HepG2 (cell line): Measurements from ENCODE around the gene SLC9A5. TPM values are rescaled to one million over a fixed set of nuclear protein-coding genes. Genes with fewer than 3 reads are reported as not detected.
A peak's percentile ranks its signal among the peaks of the same experiment; 100 is the strongest.

Experiments
- ARNT2 ChIP-seq: sonication (generic); formaldehyde crosslinking; IDR thresholded peaks from 2 replicates; pipeline ENCODE4 v1.8.0; 2022; ENCODE audit warnings: mild to moderate bottlenecking, low read depth, missing genetic modification reagents, moderate library complexity
- CAMTA2 ChIP-seq: sonication (generic); formaldehyde crosslinking; IDR thresholded peaks from 2 replicates; pipeline ENCODE4 v1.4.0; 2020; ENCODE audit warnings: mild to moderate bottlenecking, missing genetic modification reagents, borderline replicate concordance
- CCAR2 ChIP-seq: fragments of 200-400 bp; formaldehyde crosslinking; optimal IDR thresholded peaks from 2 replicates; pipeline ENCODE3; 2018; ENCODE audit warnings: low read depth, mild to moderate bottlenecking, low read length, moderate library complexity
- EED ChIP-seq: sonication (generic); formaldehyde crosslinking; IDR thresholded peaks from 2 replicates; pipeline ENCODE4 v1.5.0; 2020; ENCODE audit warnings: mild to moderate bottlenecking, missing genetic modification reagents
- GRHL1 ChIP-seq: sonication (generic); formaldehyde crosslinking; conservative IDR thresholded peaks from 2 replicates; pipeline ENCODE4 v1.8.0; 2022; ENCODE audit warnings: missing genetic modification reagents
- HMG20B ChIP-seq: conservative IDR thresholded peaks from 2 replicates; pipeline ENCODE4 v1.6.1; 2016; ENCODE audit warnings: missing genetic modification reagents, missing compliant biosample characterization
- MEF2D ChIP-seq: sonication (generic); formaldehyde crosslinking; IDR thresholded peaks from 2 replicates; pipeline ENCODE4 v1.5.1; 2020; ENCODE audit warnings: mild to moderate bottlenecking, missing genetic modification reagents
- MIXL1 ChIP-seq: IDR thresholded peaks from 2 replicates; pipeline ENCODE4 v1.6.1; 2016
- MXD4 ChIP-seq: IDR thresholded peaks from 2 replicates; pipeline ENCODE4 v1.6.1; 2016; ENCODE audit warnings: mild to moderate bottlenecking, missing biosample characterization, missing genetic modification reagents
- NFATC3 ChIP-seq: sonication (generic); formaldehyde crosslinking; IDR thresholded peaks from 2 replicates; pipeline ENCODE4 v1.5.1; 2020; ENCODE audit warnings: mild to moderate bottlenecking, missing genetic modification reagents
- NFIB ChIP-seq: sonication (generic); formaldehyde crosslinking; IDR thresholded peaks from 2 replicates; pipeline ENCODE4 v1.9.0; 2021; ENCODE audit warnings: missing genetic modification reagents, mild to moderate bottlenecking, borderline replicate concordance
- NR2F2 ChIP-seq: IDR thresholded peaks from 2 replicates; pipeline ENCODE4 v1.6.1; 2012; ENCODE audit warnings: low read depth, inconsistent platforms, borderline replicate concordance
- PHF20 ChIP-seq: sonication (generic); formaldehyde crosslinking; IDR thresholded peaks from 2 replicates; pipeline ENCODE4 v1.5.0; 2020; ENCODE audit warnings: mild to moderate bottlenecking, missing genetic modification reagents
- RBFOX2 ChIP-seq: fragments of 200-400 bp; formaldehyde crosslinking; IDR thresholded peaks from 2 replicates; pipeline ENCODE4 v1.6.1; 2017; ENCODE audit warnings: low read depth, mild to moderate bottlenecking, low read length
- TFDP1 ChIP-seq: IDR thresholded peaks from 2 replicates; pipeline ENCODE4 v1.6.1; 2016; ENCODE audit warnings: missing compliant biosample characterization, missing genetic modification reagents, borderline replicate concordance
- ZFP41 ChIP-seq: sonication (generic); formaldehyde crosslinking; IDR thresholded peaks from 2 replicates; pipeline ENCODE4 v1.4.0; 2020; ENCODE audit warnings: mild to moderate bottlenecking, missing genetic modification reagents, borderline replicate concordance
- ZNF362 ChIP-seq: sonication (generic); formaldehyde crosslinking; IDR thresholded peaks from 2 replicates; pipeline ENCODE4 v1.4.0; 2020; ENCODE audit warnings: missing genetic modification reagents, mild to moderate bottlenecking, borderline replicate concordance
- ZNF749 ChIP-seq: sonication (generic); formaldehyde crosslinking; IDR thresholded peaks from 2 replicates; pipeline ENCODE4 v1.8.0; 2022; ENCODE audit warnings: mild to moderate bottlenecking, missing genetic modification reagents, moderate library complexity, borderline replicate concordance
- ZNF770 ChIP-seq: sonication (generic); formaldehyde crosslinking; IDR thresholded peaks from 2 replicates; pipeline ENCODE4 v1.5.0; 2020; ENCODE audit warnings: mild to moderate bottlenecking, missing genetic modification reagents
- ZNF781 ChIP-seq: sonication (generic); formaldehyde crosslinking; IDR thresholded peaks from 2 replicates; pipeline ENCODE4 v1.5.1; 2020; ENCODE audit warnings: borderline replicate concordance, mild to moderate bottlenecking, missing genetic modification reagents; ENCODE audit errors: not compliant biosample characterization
- polyA plus RNA-seq, 8 experiments: library from polyadenylated mRNA; depleted of rRNA in 3 of 8; stranded (reverse) in 7 of 8; unstranded in 1 of 8; fragments of >200 nt; fragmentation: Illumina TruSeq in 4 of 8; extraction: Trizol in 4 of 8; gene quantifications; 2 replicates each; pipeline versions ENCODE4 v1.2.1 to v1.2.3, GENCODE V29; 2011 to 2016; ENCODE audit warnings: low read depth in 4 of 8, missing spikeins in 1 of 8, mixed read lengths in 1 of 8; ENCODE audit not compliant: insufficient read depth in 1 of 8
- total RNA-seq, 5 experiments: library from RNA; depleted of rRNA; stranded (reverse); fragments of >200 nt; fragmentation: Illumina TruSeq; extraction: Trizol; gene quantifications; 2 replicates each; pipeline ENCODE4 v1.2.3, GENCODE V29; 2016; ENCODE audit warnings: low read depth in 1 of 5
- TF ChIP-seq, protein P1 (sequence below): sonication (generic); formaldehyde crosslinking; IDR thresholded peaks from 2 replicates; pipeline ENCODE4 v1.4.0; 2020; ENCODE audit warnings: missing genetic modification reagents

SLC9A5 gene
- total and polyA plus RNA-seq, 2 of the 13 experiments (the other 11 are each of a cell fraction or from before 2014, with no cell fraction given), result 0.58 to 1.4 TPM

- TF ChIP-seq MXD4 (CRISPR knock-in tag) (no peak), TFDP1 (CRISPR knock-in tag) (no peak), MIXL1 (CRISPR knock-in tag) (no peak), PHF20 (CRISPR knock-in tag) (no peak), ARNT2 (CRISPR knock-in tag) (peak; percentile 49; the same call in 1 of the 2 replicates), ZNF781 (CRISPR knock-in tag) (no peak), GRHL1 (CRISPR knock-in tag) (no peak), HMG20B (CRISPR knock-in tag) (no peak), RBFOX2 (no peak), EED (CRISPR knock-in tag) (no peak), CAMTA2 (CRISPR knock-in tag) (no peak), CCAR2 (peak; percentile 52), MEF2D (CRISPR knock-in tag) (no peak), ZFP41 (no peak), NFATC3 (CRISPR knock-in tag) (no peak), NFIB (CRISPR knock-in tag) (no peak), ZNF749 (no peak), NR2F2 (no peak), ZNF362 (no peak), ZNF770 (CRISPR knock-in tag) (no peak)
- TF ChIP-seq, protein P1, sequence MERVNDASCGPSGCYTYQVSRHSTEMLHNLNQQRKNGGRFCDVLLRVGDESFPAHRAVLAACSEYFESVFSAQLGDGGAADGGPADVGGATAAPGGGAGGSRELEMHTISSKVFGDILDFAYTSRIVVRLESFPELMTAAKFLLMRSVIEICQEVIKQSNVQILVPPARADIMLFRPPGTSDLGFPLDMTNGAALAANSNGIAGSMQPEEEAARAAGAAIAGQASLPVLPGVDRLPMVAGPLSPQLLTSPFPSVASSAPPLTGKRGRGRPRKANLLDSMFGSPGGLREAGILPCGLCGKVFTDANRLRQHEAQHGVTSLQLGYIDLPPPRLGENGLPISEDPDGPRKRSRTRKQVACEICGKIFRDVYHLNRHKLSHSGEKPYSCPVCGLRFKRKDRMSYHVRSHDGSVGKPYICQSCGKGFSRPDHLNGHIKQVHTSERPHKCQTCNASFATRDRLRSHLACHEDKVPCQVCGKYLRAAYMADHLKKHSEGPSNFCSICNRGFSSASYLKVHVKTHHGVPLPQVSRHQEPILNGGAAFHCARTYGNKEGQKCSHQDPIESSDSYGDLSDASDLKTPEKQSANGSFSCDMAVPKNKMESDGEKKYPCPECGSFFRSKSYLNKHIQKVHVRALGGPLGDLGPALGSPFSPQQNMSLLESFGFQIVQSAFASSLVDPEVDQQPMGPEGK, result no peak
Measured at GRCh38 chr16:67206129-67206837, 42.5 kb upstream of the SLC9A5 start (continued).
